ENCODE data around the gene EPHB3.

EPHB3 gene

DNA sequence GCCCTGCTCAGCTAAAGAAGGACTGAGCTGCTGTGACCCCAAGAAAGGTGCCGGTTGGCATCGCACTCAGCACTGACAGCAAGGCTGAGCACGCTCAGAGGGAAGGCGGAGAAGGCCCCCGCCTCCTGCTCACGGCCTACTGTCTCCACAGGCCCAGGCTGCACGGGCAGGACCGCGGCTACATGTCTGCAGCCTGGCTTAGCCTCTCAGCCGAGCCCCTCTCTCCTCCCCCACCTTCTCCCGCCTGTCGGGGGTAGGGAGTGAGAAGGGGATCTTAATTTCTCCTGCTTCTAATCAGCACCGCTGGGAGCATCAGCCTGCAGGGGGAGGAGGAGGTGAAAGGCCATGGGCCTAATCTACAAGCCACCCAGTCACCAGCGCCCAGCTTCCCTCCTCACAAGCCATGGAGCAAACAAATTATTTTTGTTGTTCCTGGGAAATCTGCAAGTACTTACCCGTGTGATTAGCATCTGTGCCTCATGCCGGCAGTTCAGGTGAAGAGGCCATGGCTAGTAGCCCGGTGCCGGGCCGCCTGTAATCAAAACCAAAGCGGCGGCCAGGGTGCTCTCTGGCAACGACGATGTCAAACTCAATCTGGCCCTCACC, 68.1 kb downstream of the EPHB3 start:
- Mint-ChIP-seq H3K4me3 (no peak overlapping the region), H3K4me1 (ENCODE audit: low read depth) (no peaks in the 10 kb centered on the region)

DNA sequence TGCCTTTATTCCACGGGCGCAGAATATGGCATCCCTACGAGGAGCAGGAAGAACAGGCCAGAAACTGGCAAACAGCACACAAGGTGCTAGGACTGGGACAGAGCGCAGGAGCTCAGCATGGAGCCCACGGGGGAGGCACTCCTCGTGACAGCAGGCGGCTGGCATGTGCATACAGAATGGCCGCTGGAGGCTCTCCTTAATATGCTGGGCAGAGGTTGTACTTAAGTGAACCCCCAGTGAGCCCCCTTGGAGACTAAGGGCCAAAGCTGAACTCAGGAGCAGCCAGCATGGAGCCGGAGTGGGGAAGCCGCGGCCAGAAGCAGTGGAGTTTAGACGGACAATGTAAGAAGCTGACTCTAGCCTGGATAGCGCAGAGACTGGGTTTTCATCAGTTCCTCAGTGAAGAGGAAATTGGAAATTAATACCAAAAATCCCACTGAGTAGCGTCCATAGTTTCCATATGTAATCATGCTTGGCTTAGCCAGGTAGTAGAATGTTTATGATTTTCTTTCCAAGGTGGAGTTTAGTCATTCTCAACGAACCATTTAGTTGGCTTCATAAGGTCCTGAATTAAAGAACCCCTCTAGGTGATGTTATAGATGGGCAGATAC, 69.4 kb downstream of the EPHB3 start:
- peaks cover 4% of the 10 kb centered on the region for H3K27me3 Mint-ChIP-seq
- H3K36me3 Mint-ChIP-seq (ENCODE audit: low read depth) = no peaks in the 10 kb centered on the region
- no peak overlapping the region for H3K4me3 Mint-ChIP-seq
- no peaks in the 10 kb centered on the region for H3K9me3 Mint-ChIP-seq
- no peak overlapping the region for H3K27ac Mint-ChIP-seq
- H3K4me1 Mint-ChIP-seq (ENCODE audit: low read depth) = peaks cover 5% of the 10 kb centered on the region

More for the DNA sequence above, 68.1 kb downstream of the EPHB3 start:
- Mint-ChIP-seq H3K9me3 (no peaks in the 10 kb centered on the region), H3K27ac (no peak overlapping the region), H3K27me3 (peaks cover 8% of the 10 kb centered on the region), H3K36me3 (ENCODE audit: low read depth) (no peaks in the 10 kb centered on the region)

DNA sequence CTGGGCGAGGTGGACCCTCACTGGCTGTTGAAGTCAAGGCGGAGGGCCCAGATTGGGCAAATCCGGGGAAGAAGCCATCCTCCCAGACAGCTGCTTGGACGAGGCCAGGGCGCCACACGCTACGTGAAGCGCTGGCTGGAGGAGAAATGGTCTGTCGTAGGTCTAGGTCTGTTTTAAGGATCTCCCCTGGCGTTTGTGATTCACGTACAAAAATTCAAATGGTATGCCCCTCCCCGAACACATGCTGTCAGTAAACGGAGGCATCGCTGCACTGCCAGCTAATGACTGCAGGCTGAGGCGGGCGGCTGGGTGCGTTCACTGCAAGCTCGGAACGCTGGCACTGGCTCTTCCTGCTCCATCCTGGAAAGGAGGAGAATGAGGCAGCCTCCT, 69.9 kb downstream of the EPHB3 start:
- Mint-ChIP-seq H3K27me3 (peaks cover 4% of the 10 kb centered on the region), H3K4me3 (no peak overlapping the region), H3K36me3 (ENCODE audit: low read depth) (no peaks in the 10 kb centered on the region), H3K27ac (no peak overlapping the region), H3K9me3 (no peaks in the 10 kb centered on the region), H3K4me1 (ENCODE audit: low read depth) (peaks cover 5% of the 10 kb centered on the region)

Data from stimulated activated naive CD8-positive, alpha-beta T cell treated with anti-CD3 and anti-CD28 coated beads, Interleukin-15, Interleukin-2, amounts not matched to agents 100 ng/mL and 50 ng/mL, for 24 hours (primary cell).